GM10266 (cell line): ENCODE data around the gene PRKCH.

Experiments used
- DNase-seq: peaks from one replicate; pipeline ENCODE4 v3.0.0; 2012; ENCODE audit errors: extremely low spot score
- TF ChIP-seq, protein P1 (sequence below): IDR thresholded peaks from 2 replicates; pipeline ENCODE4 v1.5.1; 2012; ENCODE audit warnings: mild to moderate bottlenecking, low read depth; ENCODE audit not compliant: control insufficient read depth, insufficient read depth; ENCODE audit errors: missing control alignments

PRKCH gene

DNA sequence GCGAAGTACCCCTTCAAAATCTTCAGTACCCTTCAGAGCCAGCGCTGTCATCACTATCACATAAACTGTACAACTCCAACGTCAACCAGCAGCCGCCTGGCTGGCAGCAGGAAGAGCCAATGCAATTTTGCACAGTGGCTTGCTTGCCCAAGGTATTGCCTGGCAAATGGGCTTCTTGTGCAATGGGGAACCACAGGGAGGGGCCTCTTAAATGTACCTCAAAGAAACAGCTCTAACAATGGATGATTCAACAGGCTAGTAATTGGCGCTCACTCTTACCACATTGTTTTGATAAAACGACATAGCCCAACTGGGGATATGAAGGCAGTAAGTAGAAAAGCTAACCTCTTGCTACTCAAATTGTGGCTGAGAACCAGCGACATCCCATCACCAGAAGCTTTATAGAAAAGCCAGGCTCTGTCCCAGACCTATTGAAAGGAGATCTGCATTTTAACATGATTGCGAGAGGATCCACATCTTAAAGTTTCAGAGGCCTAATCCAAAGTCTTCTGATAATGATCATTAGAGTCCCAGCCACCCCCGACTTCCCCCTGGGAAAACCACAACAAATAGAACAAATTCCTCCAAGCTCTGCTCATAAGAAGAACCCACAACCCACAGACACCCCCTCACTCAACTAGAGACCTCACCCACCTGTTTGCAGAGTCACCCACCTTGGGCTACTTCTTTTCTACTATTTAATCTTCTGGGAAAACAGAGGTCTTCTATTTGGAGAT is 248.6 kb downstream of the PRKCH start:
- DNase-seq = no peak
- TF ChIP-seq, protein P1, sequence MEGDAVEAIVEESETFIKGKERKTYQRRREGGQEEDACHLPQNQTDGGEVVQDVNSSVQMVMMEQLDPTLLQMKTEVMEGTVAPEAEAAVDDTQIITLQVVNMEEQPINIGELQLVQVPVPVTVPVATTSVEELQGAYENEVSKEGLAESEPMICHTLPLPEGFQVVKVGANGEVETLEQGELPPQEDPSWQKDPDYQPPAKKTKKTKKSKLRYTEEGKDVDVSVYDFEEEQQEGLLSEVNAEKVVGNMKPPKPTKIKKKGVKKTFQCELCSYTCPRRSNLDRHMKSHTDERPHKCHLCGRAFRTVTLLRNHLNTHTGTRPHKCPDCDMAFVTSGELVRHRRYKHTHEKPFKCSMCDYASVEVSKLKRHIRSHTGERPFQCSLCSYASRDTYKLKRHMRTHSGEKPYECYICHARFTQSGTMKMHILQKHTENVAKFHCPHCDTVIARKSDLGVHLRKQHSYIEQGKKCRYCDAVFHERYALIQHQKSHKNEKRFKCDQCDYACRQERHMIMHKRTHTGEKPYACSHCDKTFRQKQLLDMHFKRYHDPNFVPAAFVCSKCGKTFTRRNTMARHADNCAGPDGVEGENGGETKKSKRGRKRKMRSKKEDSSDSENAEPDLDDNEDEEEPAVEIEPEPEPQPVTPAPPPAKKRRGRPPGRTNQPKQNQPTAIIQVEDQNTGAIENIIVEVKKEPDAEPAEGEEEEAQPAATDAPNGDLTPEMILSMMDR = no peak

DNA sequence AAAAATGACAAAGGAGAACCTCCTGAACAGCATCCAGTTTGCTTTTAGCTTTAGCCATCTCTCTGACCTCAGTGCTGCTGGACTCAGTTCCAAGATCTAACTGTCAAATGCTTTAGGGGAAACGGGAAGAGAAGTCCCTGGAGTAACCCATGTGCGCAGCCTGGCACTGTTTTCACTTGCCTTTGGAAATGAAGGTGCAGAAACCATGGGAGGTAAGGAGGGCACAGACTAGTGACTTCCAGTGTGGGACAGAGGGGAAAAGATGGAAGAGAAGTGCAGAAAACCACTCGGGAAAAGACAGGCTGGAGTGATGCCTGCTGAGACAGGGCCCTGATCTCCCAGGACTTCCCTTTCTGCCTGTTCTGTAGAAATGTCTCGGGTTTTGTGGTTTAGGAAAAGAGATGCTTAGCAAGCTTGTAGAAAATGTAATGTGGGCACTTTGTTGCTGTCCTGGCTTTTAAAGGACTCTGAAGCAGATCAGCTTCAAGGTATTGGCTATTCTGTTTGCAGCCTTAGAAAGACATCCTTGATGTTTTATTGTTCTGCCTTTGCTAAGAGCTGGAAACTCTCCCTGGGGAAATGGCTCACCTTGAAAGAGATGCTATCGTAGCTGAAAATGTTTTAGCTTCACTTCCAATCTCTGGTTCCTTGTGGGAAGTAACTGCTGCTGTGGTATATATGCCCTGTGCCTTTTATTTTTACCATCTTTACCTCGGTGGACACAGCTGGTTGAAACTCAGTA is 249.3 kb downstream of the PRKCH start:
- no peak for DNase-seq
- TF ChIP-seq, protein P1 = no peak

DNA sequence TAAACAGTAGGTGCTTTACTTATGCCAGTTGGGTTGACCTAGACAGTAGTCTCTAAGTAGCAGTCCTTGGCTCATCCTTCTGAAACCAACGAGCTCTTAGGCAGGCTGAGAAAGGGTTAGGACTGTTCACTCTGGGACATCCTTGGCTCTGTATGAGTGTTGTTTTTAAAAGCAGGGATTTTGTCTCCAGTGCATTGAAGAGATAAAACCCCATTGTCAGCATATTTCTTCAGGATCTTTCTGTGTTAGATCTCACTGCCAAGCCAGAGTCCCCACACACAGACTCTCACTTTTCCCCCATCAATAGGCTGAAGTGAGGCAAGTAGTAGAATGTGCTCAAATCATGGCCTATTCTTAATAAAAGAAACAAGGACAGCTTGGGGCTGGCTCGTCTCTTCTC is 250.5 kb downstream of the PRKCH start:
- TF ChIP-seq, protein P1 = no peak
- no peak for DNase-seq

DNA sequence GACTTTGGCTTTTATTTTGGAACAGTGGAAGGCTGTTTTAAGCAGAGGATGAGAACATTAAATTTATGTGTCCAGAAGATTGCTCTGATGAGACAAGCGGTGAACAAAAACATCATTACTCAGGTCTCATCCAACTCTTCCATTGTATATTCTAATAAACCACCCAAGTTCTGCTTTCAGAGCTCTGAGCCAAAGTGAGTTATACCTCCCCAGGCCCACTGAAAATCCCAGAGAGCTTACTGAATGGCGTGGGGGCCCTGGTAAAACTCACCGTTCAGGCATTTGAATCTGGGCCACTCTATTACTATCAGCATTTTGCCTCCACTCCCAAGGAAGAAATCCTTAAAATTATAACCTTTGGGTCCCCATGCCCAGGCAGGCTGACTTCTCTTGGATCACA is 251.9 kb downstream of the PRKCH start:
- no peak for DNase-seq
- TF ChIP-seq, protein P1 = no peak

DNA sequence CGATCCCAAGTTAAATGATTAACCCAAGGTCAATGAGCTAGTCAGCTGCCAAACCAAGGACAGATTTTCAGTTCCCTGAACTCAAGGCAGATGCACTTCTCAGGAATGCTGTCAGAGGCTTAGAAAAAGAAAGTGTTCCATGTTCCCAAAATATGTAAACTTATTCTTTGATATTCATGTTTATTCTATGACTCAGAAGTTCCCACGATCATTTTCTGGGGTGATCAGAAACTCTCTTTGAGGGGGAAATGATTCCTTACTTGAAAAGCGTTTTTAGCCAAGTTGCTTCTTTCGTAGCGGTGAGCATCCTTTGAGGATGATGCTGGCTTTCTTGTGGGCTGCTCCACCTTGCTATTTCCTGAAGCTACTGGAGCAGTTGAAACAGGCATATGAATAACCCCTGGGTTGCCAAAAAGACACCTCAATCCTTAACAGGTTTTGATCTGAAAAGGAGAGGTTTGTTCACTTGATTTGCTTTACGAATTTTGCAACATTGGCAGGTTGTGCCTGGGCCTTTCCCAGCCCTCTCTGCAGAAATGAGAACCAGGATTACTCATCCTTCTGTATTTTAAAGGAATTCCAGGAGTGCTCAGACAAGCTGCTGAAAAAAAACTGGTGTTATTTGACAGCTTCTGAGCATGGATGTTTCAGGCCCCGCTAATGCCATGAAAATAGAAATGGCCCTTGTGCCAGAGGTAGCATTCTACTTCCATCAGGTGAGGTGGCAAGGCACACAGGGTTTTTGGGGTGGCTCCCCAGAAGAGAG is 252.6 kb downstream of the PRKCH start:
- no peak for DNase-seq

DNA sequence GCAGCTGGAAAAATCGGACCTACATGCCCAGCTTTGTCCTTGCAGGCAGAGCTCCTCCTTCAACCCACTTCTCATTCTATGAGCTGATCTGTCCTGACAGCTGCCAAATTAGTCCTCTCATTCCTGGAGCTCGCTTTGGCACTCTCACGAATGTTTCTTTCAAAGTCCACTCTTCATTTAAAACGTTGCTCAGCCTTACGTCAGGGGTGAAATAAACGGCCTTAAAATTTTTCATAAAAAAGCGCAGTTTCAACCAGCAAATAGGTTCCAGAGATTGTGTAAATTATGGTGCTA is 253.1 kb downstream of the PRKCH start:
- no peak for DNase-seq
- TF ChIP-seq, protein P1 = no peak

More for the DNA sequence above, 252.6 kb downstream of the PRKCH start:
- TF ChIP-seq, protein P1 = no peak
